Thoracic aorta (tissue), 2 donors: ENCODE data around the gene DCST1. TPM values are rescaled to one million over a fixed set of nuclear protein-coding genes. Genes with fewer than 3 reads are reported as not detected.

Experiments used
- ATAC-seq: fragments of 150-250 bp; one replicate; pipeline ENCODE4 v1.8.0; 2017; ENCODE audit warnings: low read depth; ENCODE audit not compliant: insufficient number of reproducible peaks, low FRiP score
- DNase-seq: peaks from one replicate; pipeline ENCODE4 v3.0.0-alpha.2; 2020; ENCODE audit warnings: low spot score
- H3K27ac ChIP-seq, 2 donors: fragments of 200-600 bp; sonication (generic); 1 replicate in 1 of 2; 2 replicates in 1 of 2; pipeline ENCODE4 v1.5.1; 2016; ENCODE audit warnings: mild to moderate bottlenecking in 2 of 2, moderate library complexity in 2 of 2
- H3K27me3 ChIP-seq: fragments of 200-600 bp; sonication (generic); replicated peaks from 2 replicates; pipeline ENCODE4 v1.6.0; 2016; ENCODE audit warnings: mild to moderate bottlenecking; ENCODE audit not compliant: insufficient read depth
- H3K36me3 ChIP-seq: fragments of 200-600 bp; sonication (generic); one replicate; pipeline ENCODE4 v1.5.1; 2016
- H3K4me1 ChIP-seq, 2 donors: fragments of 200-600 bp; sonication (generic); 1 replicate in 1 of 2; 2 replicates in 1 of 2; pipeline versions ENCODE4 v1.5.1 to v1.6.0; 2016; ENCODE audit warnings: low read depth in 2 of 2, mild to moderate bottlenecking in 1 of 2; ENCODE audit not compliant: control insufficient read depth in 1 of 2
- H3K4me3 ChIP-seq: fragments of 200-600 bp; sonication (generic); 2 replicates; pipeline ENCODE4 v1.5.1; 2016; ENCODE audit warnings: mild to moderate bottlenecking
- H3K9me3 ChIP-seq: fragments of 200-600 bp; sonication (generic); 2 replicates; pipeline ENCODE4 v1.5.1; 2016
- total RNA-seq, 2 donors: library from RNA; depleted of rRNA; stranded (reverse); fragments of >200 nt; gene quantifications; one replicate each; pipeline versions ENCODE4 v1.1.0 to v1.2.3, GENCODE V29; 2016
- TF ChIP-seq, protein P1 (sequence below): fragments of 200-600 bp; sonication (generic); IDR thresholded peaks from one replicate; pipeline ENCODE4 v1.5.1; 2019; ENCODE audit warnings: antibody characterized with exemption

DCST1 gene
- total RNA-seq, 2 donors from 2014 or later = not detected

DNA sequence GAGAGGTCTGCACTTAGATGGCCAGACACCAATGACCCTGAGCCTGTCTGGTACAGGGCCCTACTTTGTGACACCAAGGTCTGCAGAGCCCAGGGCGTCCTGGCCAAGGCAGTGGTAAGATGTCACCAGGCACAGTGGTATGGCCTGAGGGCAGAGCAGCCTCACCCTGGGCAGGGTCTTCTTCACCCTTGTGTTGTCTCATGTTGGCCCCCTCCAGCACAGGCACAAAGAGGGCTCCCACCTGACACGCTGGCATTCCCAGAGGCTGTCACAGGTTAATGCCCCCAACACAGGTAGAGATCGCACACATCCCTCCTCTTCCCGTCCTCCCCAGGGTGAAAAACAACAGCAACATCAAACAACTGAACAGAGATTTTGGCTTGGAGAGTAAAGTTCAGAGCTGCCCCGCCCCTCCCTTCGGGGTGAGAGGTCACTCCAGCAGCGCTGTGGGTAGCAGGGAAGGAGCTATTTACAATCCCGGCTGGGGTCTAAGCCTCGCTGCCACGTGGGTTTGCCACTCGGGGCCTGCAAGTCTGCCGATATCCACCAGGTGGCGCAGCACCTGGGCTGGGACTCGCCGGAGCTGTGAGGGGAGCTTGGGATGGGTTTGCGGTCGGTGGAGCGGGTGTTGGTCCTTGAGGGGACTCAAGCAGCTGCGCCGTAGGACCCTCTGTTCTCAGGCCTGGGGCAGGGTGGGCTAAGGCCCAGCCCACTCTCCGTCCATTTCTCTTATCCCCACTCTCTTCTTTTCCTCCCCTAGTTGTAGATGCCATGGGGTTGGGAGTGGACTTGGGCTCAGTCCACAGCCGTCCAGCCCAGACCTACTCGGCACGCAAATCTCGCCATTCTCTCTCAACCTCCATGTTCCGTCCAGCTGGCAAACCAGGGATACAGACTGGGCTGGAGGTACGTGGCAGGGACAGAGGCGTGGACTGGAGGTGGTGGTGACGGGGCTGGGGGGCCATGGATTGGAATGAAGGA, 57.7 kb downstream of the DCST1 start:
- Histone ChIP-seq H3K36me3 (no peaks in the 10 kb centered on the region), H3K4me1 (peaks cover 3 to 21% of the 10 kb centered on the region in 2 donors), H3K27me3 (no peaks in the 10 kb centered on the region), H3K27ac (no peak overlapping the region), H3K4me3 (no peak overlapping the region), H3K9me3 (no peaks in the 10 kb centered on the region)
- no peak for DNase-seq
- no peak for ATAC-seq
- TF ChIP-seq, protein P1, sequence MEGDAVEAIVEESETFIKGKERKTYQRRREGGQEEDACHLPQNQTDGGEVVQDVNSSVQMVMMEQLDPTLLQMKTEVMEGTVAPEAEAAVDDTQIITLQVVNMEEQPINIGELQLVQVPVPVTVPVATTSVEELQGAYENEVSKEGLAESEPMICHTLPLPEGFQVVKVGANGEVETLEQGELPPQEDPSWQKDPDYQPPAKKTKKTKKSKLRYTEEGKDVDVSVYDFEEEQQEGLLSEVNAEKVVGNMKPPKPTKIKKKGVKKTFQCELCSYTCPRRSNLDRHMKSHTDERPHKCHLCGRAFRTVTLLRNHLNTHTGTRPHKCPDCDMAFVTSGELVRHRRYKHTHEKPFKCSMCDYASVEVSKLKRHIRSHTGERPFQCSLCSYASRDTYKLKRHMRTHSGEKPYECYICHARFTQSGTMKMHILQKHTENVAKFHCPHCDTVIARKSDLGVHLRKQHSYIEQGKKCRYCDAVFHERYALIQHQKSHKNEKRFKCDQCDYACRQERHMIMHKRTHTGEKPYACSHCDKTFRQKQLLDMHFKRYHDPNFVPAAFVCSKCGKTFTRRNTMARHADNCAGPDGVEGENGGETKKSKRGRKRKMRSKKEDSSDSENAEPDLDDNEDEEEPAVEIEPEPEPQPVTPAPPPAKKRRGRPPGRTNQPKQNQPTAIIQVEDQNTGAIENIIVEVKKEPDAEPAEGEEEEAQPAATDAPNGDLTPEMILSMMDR = peak; percentile 99

DNA sequence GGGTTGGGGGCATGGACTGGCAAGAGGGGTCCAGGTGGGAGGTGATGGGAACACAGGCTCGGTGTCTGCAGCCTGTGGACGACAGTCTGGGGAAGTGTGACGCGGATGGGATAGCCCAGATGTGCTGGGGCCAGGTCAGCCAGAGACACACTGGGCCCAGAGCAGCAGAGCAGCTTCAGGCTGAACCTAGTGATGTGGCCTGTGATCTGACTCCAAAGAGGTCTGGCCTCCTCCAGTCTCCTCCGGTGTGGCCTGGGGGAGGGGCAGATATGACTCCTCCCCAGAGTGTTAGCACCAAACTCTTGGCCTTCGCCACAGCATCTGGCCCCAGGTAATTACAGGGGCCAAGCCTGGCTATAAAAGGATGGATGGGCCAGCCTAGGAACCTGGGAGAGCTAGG, 58.5 kb downstream of the DCST1 start:
- H3K27me3 ChIP-seq = no peaks in the 10 kb centered on the region
- no peak overlapping the region for H3K27ac ChIP-seq
- H3K36me3 ChIP-seq = no peaks in the 10 kb centered on the region
- TF ChIP-seq, protein P1 = no peak
- no peak overlapping the region for H3K4me3 ChIP-seq
- ATAC-seq (no peak), DNase-seq (no peak)
- H3K4me1 ChIP-seq = peaks cover 3 to 21% of the 10 kb centered on the region in 2 donors
- H3K9me3 ChIP-seq = no peaks in the 10 kb centered on the region

DNA sequence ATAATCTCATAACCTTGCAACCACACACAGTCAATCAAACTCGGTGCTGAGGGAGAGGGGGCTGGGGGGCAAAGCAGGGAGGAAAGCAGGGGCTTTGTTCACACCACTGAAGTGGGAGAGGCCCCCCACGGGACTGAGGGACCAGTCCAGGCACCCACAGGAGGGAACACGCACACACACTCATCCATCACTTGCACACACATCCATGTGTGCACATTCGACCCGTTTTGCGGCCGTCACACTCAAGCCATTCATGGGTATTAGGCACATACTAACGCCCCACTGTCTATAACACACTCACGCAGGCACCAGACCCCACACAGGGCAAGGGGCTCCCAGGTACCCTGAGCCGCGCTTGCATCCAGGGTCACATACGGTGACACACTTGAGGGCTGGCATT, 59.0 kb downstream of the DCST1 start:
- no peaks in the 10 kb centered on the region for H3K27me3 ChIP-seq
- no peaks in the 10 kb centered on the region for H3K36me3 ChIP-seq
- no peak for ATAC-seq
- no peaks in the 10 kb centered on the region for H3K9me3 ChIP-seq
- TF ChIP-seq, protein P1 = no peak
- DNase-seq = no peak
- H3K4me1 ChIP-seq = peaks cover 3 to 21% of the 10 kb centered on the region in 2 donors
- no peak overlapping the region for H3K27ac ChIP-seq
- H3K4me3 ChIP-seq = no peak overlapping the region

DNA sequence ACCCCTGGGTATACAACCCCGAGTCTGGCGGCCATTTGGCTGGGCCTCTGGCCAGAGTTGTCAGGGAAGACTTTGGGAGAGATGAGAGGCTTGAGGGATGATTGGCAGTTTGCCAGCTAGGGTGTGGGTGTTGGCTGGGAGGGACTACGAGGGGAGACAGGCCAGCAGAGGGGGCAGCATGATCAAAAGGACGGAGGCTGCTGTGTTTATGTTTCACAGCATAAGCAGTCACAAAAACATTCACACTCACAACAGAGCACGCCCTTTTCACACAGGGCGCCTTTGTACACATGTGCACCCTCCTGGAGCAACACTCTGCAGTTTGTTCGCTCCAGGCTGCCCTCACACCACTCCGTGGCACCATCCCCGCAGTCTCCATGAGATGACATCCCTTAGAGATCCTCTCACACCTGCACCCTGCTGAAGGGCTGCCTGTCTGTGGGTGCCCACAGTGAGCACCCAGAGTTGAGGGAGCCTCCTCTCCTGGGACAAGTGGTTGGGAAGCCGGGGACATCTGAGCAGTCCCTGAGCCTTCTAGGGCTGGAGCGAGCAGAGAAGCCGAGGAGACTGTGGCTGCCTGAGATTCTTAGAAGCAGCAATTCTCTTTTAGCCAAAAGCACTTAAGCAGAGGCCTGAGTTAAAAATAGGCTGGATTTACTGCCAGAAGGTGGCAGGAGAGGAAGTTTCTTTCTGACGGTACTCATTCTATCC, 60.4 kb downstream of the DCST1 start:
- H3K4me3 ChIP-seq = peak overlapping the region; percentile 24
- no peak for ATAC-seq
- H3K27ac ChIP-seq = peak overlapping the region in 1 of 2 donors; percentile 34
- TF ChIP-seq, protein P1 = no peak
- H3K36me3 ChIP-seq = no peaks in the 10 kb centered on the region
- H3K9me3 ChIP-seq = no peaks in the 10 kb centered on the region
- DNase-seq = no peak
- peaks cover 3 to 21% of the 10 kb centered on the region in 2 donors for H3K4me1 ChIP-seq
- H3K27me3 ChIP-seq = no peaks in the 10 kb centered on the region

DNA sequence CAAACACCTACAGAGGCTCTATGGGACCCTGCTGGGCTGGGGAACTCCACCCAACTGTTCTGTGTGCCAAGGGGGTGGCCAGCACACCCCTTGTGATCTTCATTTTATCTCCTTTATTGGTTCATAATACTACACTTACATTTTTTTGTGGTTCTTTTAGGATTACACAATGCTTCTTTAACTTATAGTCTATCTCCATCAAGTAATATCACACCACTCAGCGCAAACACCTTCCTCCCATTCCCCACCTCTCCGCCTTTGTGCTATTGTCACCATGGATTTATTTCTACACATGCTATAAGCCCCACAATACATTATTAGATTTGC, 61.0 kb downstream of the DCST1 start:
- Histone ChIP-seq H3K36me3 (no peaks in the 10 kb centered on the region), H3K27ac (peak overlapping the region in 1 of 2 donors; percentile 34), H3K4me3 (no peak overlapping the region), H3K9me3 (no peaks in the 10 kb centered on the region), H3K4me1 (peaks cover 3 to 21% of the 10 kb centered on the region in 2 donors), H3K27me3 (no peaks in the 10 kb centered on the region)
- no peak for DNase-seq
- ATAC-seq = no peak
- TF ChIP-seq, protein P1 = no peak
